ENCODE results near the gene OR52B6.
"Not testable (repeated sequence)": the region's sequence is repeated elsewhere in the genome, so short reads cannot be mapped to it uniquely, and the experiment has no call there.

The OR52B6 gene

DNA sequence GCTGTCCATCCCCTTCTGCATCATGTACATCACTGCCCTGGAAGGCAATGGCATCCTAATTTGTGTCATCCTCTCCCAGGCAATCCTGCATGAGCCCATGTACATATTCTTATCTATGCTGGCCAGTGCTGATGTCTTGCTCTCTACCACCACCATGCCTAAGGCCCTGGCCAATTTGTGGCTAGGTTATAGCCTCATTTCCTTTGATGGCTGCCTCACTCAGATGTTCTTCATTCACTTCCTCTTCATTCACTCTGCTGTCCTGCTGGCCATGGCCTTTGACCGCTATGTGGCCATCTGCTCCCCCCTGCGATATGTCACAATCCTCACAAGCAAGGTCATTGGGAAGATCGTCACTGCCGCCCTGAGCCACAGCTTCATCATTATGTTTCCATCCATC lies 337 bp downstream of the OR52B6 start:
- ChIA-PET CTCF (no interaction called here), POLR2A (no interaction called here)
- TF ChIP-seq ARNT (IDR thresholded peaks at IDR 0.05) (no peak), LEF1 (IDR thresholded peaks at IDR 0.05; ENCODE audit: borderline replicate concordance) (no peak), FOXA1 (IDR thresholded peaks at IDR 0.05) (no peak), ELF4 (IDR thresholded peaks at IDR 0.05) (no peak), CTBP1 (IDR thresholded peaks at IDR 0.05; ENCODE audit: borderline replicate concordance) (no peak), HDGF (IDR thresholded peaks at IDR 0.05; ENCODE audit: borderline replicate concordance) (no peak), FOXM1 (IDR thresholded peaks at IDR 0.05; ENCODE audit: borderline replicate concordance) (no peak), TARDBP (IDR thresholded peaks at IDR 0.05) (no peak), PKNOX1 (IDR thresholded peaks at IDR 0.05) (no peak), SP1 (IDR thresholded peaks at IDR 0.05) (no peak), L3MBTL2 (conservative IDR thresholded peaks at IDR 0.05) (no peak), NFRKB (IDR thresholded peaks at IDR 0.05) (no peak), FOXK2 (IDR thresholded peaks at IDR 0.05) (no peak), SUZ12 (IDR thresholded peaks at IDR 0.05) (no peak)
- DNase-seq (ENCODE audit: extremely low spot score): no peak

GRCh38 chr11:5584458-5584857 lies 3.8 kb downstream of the OR52B6 start:
- POLR2A ChIA-PET; CTCF ChIA-PET; DNase-seq (ENCODE audit: extremely low spot score): not testable (repeated sequence)

GRCh38 chr11:5589906-5590305 lies 9.2 kb downstream of the OR52B6 start:
- DNase-seq (ENCODE audit: extremely low spot score); CTCF ChIA-PET; POLR2A ChIA-PET: not testable (repeated sequence)

- ChIA-PET CTCF (no interaction called here), POLR2A (no interaction called here)
- TF ChIP-seq BHLHE40 (IDR thresholded peaks at IDR 0.05; ENCODE audit: borderline replicate concordance) (no peak), FOXA1 (IDR thresholded peaks at IDR 0.05) (no peak), SP1 (IDR thresholded peaks at IDR 0.05) (no peak), PKNOX1 (IDR thresholded peaks at IDR 0.05) (no peak), SUZ12 (IDR thresholded peaks at IDR 0.05) (no peak), FOXM1 (IDR thresholded peaks at IDR 0.05; ENCODE audit: borderline replicate concordance) (no peak), CTBP1 (IDR thresholded peaks at IDR 0.05; ENCODE audit: borderline replicate concordance) (no peak), TARDBP (IDR thresholded peaks at IDR 0.05) (no peak), NFRKB (IDR thresholded peaks at IDR 0.05) (no peak), ARNT (IDR thresholded peaks at IDR 0.05) (no peak), HDGF (IDR thresholded peaks at IDR 0.05; ENCODE audit: borderline replicate concordance) (no peak)
- no peak for DNase-seq (ENCODE audit: extremely low spot score)
Observed at GRCh38 chr11:5591613-5592012, 10.9 kb downstream of the OR52B6 start.

DNA sequence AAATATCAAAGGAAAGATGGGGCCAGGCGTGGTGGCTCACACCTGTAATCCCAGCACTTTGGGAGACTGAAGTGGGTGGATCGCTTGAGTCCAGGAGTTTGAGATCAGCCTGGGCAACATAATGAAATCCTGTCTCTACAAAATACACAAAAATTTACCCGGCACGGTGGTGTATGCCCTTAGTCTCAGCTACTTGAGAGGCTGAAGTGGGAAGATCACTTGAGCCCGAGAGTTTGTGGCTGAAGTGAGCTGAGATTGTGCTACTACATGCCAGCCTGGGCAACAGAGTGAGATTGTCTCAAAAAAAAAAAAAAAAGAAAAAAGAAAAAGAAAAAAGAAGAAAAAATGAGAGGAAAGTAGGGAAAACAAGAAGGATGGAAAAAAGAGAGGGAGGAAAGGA lies 11.9 kb downstream of the OR52B6 start:
- POLR2A ChIA-PET: no interaction called here

DNA sequence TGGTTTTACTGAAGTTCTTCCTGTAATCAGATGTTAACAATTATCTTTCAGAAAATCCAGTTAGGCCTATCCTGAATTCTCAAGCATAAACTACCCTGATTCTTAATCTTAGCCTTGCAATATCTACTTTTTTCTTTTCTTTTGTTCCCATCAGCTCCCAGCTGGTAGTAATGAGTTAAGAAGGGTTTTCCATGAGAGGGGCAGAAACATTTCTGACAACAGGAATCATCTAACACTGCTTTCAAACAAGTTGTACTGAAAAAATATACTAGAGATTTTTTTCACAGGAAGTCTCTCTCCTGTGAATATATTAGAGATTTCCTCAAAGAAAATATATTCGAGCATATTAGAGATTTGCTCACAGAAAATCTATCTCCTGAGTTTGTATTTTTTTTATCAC lies 12.5 kb downstream of the OR52B6 start:
- CTCF ChIA-PET: no interaction called here
- no peak for DNase-seq (ENCODE audit: extremely low spot score)
- TF ChIP-seq FOXK2 (IDR thresholded peaks at IDR 0.05) (no peak), ELF4 (IDR thresholded peaks at IDR 0.05) (no peak), FOXM1 (IDR thresholded peaks at IDR 0.05; ENCODE audit: borderline replicate concordance) (no peak), LEF1 (IDR thresholded peaks at IDR 0.05; ENCODE audit: borderline replicate concordance) (no peak), PKNOX1 (IDR thresholded peaks at IDR 0.05) (no peak), ARNT (IDR thresholded peaks at IDR 0.05) (no peak), L3MBTL2 (conservative IDR thresholded peaks at IDR 0.05) (no peak)
- POLR2A ChIA-PET: no interaction called here

More for the DNA sequence above, 11.9 kb downstream of the OR52B6 start:
- DNase-seq (ENCODE audit: extremely low spot score): no peak
- TF ChIP-seq FOXA1 (IDR thresholded peaks at IDR 0.05): no peak
- TF ChIP-seq FOXK2 (IDR thresholded peaks at IDR 0.05): no peak
- no peak for TF ChIP-seq FOXM1 (IDR thresholded peaks at IDR 0.05; ENCODE audit: borderline replicate concordance)
- no peak for TF ChIP-seq SUZ12 (IDR thresholded peaks at IDR 0.05)
- TF ChIP-seq PKNOX1 (IDR thresholded peaks at IDR 0.05): no peak
- no peak for TF ChIP-seq HDGF (IDR thresholded peaks at IDR 0.05; ENCODE audit: borderline replicate concordance)
- no peak for TF ChIP-seq TARDBP (IDR thresholded peaks at IDR 0.05)
- no peak for TF ChIP-seq SP1 (IDR thresholded peaks at IDR 0.05)
- TF ChIP-seq ELF4 (IDR thresholded peaks at IDR 0.05): no peak
- TF ChIP-seq BHLHE40 (IDR thresholded peaks at IDR 0.05; ENCODE audit: borderline replicate concordance): no peak
- no peak for TF ChIP-seq NFRKB (IDR thresholded peaks at IDR 0.05)
- TF ChIP-seq LEF1 (IDR thresholded peaks at IDR 0.05; ENCODE audit: borderline replicate concordance): no peak
- no peak for TF ChIP-seq ARNT (IDR thresholded peaks at IDR 0.05)
- no peak for TF ChIP-seq L3MBTL2 (conservative IDR thresholded peaks at IDR 0.05)
- no peak for TF ChIP-seq ZNF384 (IDR thresholded peaks at IDR 0.05)
- no peak for TF ChIP-seq CTBP1 (IDR thresholded peaks at IDR 0.05; ENCODE audit: borderline replicate concordance)
- CTCF ChIA-PET: no interaction called here
